ENCODE data around the gene ALG14.

ALG14 gene

DNA sequence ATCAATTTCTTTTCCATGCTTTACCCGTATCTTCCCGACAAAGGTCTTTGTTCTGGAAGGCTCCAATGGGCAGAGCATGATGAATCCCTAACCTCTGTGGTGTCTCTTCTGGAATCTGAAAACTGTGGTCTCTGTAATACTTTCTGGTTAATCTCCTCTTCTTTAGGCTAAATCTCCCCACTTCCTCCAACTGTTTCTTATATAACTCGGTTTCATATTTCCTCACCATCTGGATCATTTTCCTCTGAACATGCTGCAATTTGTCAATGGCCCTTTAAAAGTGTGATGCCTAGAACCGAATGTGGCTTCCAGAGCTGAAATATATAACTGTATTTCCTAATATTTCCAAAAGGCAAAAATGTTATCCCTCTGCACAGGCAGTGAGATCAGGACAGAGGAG, 66.1 kb downstream of the ALG14 start (continued):
- TF ChIP-seq ZNF449 (tag by site-specific recombination; IDR thresholded peaks at IDR 0.05) (no peak), ZFHX2 (tag by site-specific recombination; conservative IDR thresholded peaks at IDR 0.05) (no peak), ZNF155 (tag by site-specific recombination; IDR thresholded peaks at IDR 0.05) (no peak), CTCF (tag by site-specific recombination; IDR thresholded peaks at IDR 0.05) (no peak), ZNF701 (tag by site-specific recombination; IDR thresholded peaks at IDR 0.05) (no peak), ZNF626 (tag by site-specific recombination; IDR thresholded peaks at IDR 0.05) (no peak)

- Histone ChIP-seq H3K36me3 (ENCODE audit: control insufficient read depth in 2 of 2, insufficient read depth in 1 of 2, low read length in 2 of 2) (no peaks in the 10 kb centered on the region), H3K27ac (ENCODE audit: extremely low read depth, low read depth, low read length) (no peak overlapping the region), H3K9me3 (ENCODE audit: control insufficient read depth, insufficient read depth, low read depth, low read length) (no peaks in the 10 kb centered on the region), H3K4me3 (ENCODE audit: low read depth, low read length) (no peak overlapping the region), H3K4me1 (ENCODE audit: control insufficient read depth, insufficient read depth, low read length) (peaks cover 9% of the 10 kb centered on the region)
- TF ChIP-seq ZNF302 (tag by site-specific recombination; IDR thresholded peaks at IDR 0.05; ENCODE audit: low read depth) = no peak
- TF ChIP-seq, protein P1, sequence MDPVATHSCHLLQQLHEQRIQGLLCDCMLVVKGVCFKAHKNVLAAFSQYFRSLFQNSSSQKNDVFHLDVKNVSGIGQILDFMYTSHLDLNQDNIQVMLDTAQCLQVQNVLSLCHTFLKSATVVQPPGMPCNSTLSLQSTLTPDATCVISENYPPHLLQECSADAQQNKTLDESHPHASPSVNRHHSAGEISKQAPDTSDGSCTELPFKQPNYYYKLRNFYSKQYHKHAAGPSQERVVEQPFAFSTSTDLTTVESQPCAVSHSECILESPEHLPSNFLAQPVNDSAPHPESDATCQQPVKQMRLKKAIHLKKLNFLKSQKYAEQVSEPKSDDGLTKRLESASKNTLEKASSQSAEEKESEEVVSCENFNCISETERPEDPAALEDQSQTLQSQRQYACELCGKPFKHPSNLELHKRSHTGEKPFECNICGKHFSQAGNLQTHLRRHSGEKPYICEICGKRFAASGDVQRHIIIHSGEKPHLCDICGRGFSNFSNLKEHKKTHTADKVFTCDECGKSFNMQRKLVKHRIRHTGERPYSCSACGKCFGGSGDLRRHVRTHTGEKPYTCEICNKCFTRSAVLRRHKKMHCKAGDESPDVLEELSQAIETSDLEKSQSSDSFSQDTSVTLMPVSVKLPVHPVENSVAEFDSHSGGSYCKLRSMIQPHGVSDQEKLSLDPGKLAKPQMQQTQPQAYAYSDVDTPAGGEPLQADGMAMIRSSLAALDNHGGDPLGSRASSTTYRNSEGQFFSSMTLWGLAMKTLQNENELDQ (tag by site-specific recombination; IDR thresholded peaks at IDR 0.05; ENCODE audit: low read depth) = no peak
- no peak for TF ChIP-seq ZBTB48 (tag by site-specific recombination; IDR thresholded peaks at IDR 0.05)
- no peak for TF ChIP-seq ZNF777 (tag by site-specific recombination; IDR thresholded peaks at IDR 0.05; ENCODE audit: borderline replicate concordance)
- TF ChIP-seq ZNF239 (tag by site-specific recombination; IDR thresholded peaks at IDR 0.05) = no peak
- no peak for TF ChIP-seq FEZF1 (tag by site-specific recombination; IDR thresholded peaks at IDR 0.05)
- TF ChIP-seq, protein P2, sequence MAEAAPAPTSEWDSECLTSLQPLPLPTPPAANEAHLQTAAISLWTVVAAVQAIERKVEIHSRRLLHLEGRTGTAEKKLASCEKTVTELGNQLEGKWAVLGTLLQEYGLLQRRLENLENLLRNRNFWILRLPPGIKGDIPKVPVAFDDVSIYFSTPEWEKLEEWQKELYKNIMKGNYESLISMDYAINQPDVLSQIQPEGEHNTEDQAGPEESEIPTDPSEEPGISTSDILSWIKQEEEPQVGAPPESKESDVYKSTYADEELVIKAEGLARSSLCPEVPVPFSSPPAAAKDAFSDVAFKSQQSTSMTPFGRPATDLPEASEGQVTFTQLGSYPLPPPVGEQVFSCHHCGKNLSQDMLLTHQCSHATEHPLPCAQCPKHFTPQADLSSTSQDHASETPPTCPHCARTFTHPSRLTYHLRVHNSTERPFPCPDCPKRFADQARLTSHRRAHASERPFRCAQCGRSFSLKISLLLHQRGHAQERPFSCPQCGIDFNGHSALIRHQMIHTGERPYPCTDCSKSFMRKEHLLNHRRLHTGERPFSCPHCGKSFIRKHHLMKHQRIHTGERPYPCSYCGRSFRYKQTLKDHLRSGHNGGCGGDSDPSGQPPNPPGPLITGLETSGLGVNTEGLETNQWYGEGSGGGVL (tag by site-specific recombination; IDR thresholded peaks at IDR 0.05) = no peak
- no peak for TF ChIP-seq ZBTB21 (tag by site-specific recombination; IDR thresholded peaks at IDR 0.05)
- ChIA-PET POLR2A (no interaction called here), CTCF (interaction anchor here (0.6 kb wide), 1 partner anchor 9 kb away, joined by 4 read pairs; no protein-coding TSS in a partner anchor)
Observed at GRCh38 chr1:95005584-95005983, 67.2 kb downstream of the ALG14 start.

- Histone ChIP-seq H3K4me1 (ENCODE audit: control insufficient read depth, insufficient read depth, low read length) (peaks cover 9% of the 10 kb centered on the region), H3K36me3 (ENCODE audit: control insufficient read depth in 2 of 2, insufficient read depth in 1 of 2, low read length in 2 of 2) (no peaks in the 10 kb centered on the region), H3K9me3 (ENCODE audit: control insufficient read depth, insufficient read depth, low read depth, low read length) (no peaks in the 10 kb centered on the region), H3K4me3 (ENCODE audit: low read depth, low read length) (no peak overlapping the region), H3K27ac (ENCODE audit: extremely low read depth, low read depth, low read length) (no peak overlapping the region)
- ChIA-PET POLR2A (interaction anchor here (1.0 kb wide), 1 partner anchor 9 kb away, joined by 4 read pairs; no protein-coding TSS in a partner anchor), CTCF (interaction anchor here (0.6 to 1.4 kb wide), 2 partner anchors 9 to 421 kb away, joined by 3 to 5 read pairs; no protein-coding TSS in a partner anchor)
- no peak for TF ChIP-seq ZNF544 (tag by site-specific recombination; IDR thresholded peaks at IDR 0.05)
- TF ChIP-seq ZXDB (tag by site-specific recombination; IDR thresholded peaks at IDR 0.05) = peak; percentile 65
- TF ChIP-seq, protein P3, sequence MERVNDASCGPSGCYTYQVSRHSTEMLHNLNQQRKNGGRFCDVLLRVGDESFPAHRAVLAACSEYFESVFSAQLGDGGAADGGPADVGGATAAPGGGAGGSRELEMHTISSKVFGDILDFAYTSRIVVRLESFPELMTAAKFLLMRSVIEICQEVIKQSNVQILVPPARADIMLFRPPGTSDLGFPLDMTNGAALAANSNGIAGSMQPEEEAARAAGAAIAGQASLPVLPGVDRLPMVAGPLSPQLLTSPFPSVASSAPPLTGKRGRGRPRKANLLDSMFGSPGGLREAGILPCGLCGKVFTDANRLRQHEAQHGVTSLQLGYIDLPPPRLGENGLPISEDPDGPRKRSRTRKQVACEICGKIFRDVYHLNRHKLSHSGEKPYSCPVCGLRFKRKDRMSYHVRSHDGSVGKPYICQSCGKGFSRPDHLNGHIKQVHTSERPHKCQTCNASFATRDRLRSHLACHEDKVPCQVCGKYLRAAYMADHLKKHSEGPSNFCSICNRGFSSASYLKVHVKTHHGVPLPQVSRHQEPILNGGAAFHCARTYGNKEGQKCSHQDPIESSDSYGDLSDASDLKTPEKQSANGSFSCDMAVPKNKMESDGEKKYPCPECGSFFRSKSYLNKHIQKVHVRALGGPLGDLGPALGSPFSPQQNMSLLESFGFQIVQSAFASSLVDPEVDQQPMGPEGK (tag by site-specific recombination; IDR thresholded peaks at IDR 0.05) = 0 out of 2 replicates have a peak, but pooled peaks have one; percentile 31
- TF ChIP-seq ZNF843 (tag by site-specific recombination; IDR thresholded peaks at IDR 0.05) = peak; percentile 58
- TF ChIP-seq ZNF416 (tag by site-specific recombination; IDR thresholded peaks at IDR 0.05) = no peak
- TF ChIP-seq, protein P4, sequence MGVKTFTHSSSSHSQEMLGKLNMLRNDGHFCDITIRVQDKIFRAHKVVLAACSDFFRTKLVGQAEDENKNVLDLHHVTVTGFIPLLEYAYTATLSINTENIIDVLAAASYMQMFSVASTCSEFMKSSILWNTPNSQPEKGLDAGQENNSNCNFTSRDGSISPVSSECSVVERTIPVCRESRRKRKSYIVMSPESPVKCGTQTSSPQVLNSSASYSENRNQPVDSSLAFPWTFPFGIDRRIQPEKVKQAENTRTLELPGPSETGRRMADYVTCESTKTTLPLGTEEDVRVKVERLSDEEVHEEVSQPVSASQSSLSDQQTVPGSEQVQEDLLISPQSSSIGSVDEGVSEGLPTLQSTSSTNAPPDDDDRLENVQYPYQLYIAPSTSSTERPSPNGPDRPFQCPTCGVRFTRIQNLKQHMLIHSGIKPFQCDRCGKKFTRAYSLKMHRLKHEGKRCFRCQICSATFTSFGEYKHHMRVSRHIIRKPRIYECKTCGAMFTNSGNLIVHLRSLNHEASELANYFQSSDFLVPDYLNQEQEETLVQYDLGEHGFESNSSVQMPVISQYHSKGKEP (tag by site-specific recombination; IDR thresholded peaks at IDR 0.05) = peak; percentile 20; the same call in 1 of the 2 replicates
- TF ChIP-seq ZNF560 (tag by site-specific recombination; IDR thresholded peaks at IDR 0.05; ENCODE audit: borderline replicate concordance) = no peak
Observed at GRCh38 chr1:95004013-95004412, 68.7 kb downstream of the ALG14 start.

Measured in HEK293 (cell line).